Breast epithelium (tissue), 4 donors: ENCODE results near the gene SH2B3. TPM values are rescaled to one million over a fixed set of nuclear protein-coding genes. Genes with fewer than 3 reads are reported as not detected.

Source experiments
- DNase-seq, 2 donors: peaks; one replicate each; pipeline ENCODE4 v3.0.0-alpha.2; 2019; ENCODE audit warnings: low spot score in 2 of 2
- H3K27ac ChIP-seq, 2 donors: fragments of 200-600 bp; sonication (generic) in 1 of 2; one replicate each; pipeline ENCODE4 v1.5.1; 2016 to 2019; ENCODE audit warnings: mild to moderate bottlenecking in 1 of 2
- H3K27me3 ChIP-seq, 2 donors: fragments of 200-600 bp; sonication (generic) in 1 of 2; one replicate each; pipeline versions ENCODE4 v1.5.1 to v1.6.0; 2017 to 2019; ENCODE audit warnings: control low read depth in 1 of 2, mild to moderate bottlenecking in 1 of 2
- H3K36me3 ChIP-seq: fragments of 200-600 bp; one replicate; pipeline ENCODE4 v1.5.1; 2019
- H3K4me1 ChIP-seq, 2 donors: fragments of 200-600 bp; sonication (generic); one replicate each; pipeline ENCODE4 v1.5.1; 2016 to 2019; ENCODE audit warnings: control low read depth in 1 of 2
- H3K4me3 ChIP-seq, 3 donors: fragments of 200-600 bp; sonication (generic); 1 replicate in 2 of 3; 2 replicates in 1 of 3; pipeline ENCODE4 v1.5.1; 2016 to 2019; ENCODE audit warnings: mild to moderate bottlenecking in 3 of 3, moderate library complexity in 2 of 3
- H3K9me3 ChIP-seq, 2 donors: fragments of 200-600 bp; sonication (generic) in 1 of 2; one replicate each; pipeline ENCODE4 v1.5.1; 2016 to 2019; ENCODE audit warnings: control low read depth in 1 of 2
- CTCF ChIP-seq, 3 donors: fragments of 450-650 bp; IDR thresholded peaks; one replicate each; pipeline ENCODE4 v1.5.1; 2016 to 2017; ENCODE audit warnings: antibody characterized with exemption in 3 of 3, mild to moderate bottlenecking in 3 of 3, moderate library complexity in 3 of 3
- POLR2A ChIP-seq: fragments of 450-650 bp; IDR thresholded peaks from one replicate; pipeline ENCODE4 v1.6.1; 2016; ENCODE audit warnings: antibody characterized with exemption, mild to moderate bottlenecking, moderate library complexity
- POLR2AphosphoS5 ChIP-seq, 3 donors: sonication (generic); formaldehyde crosslinking; IDR thresholded peaks; one replicate each; pipeline ENCODE4 v1.6.1; 2017; ENCODE audit warnings: antibody characterized with exemption in 3 of 3
- intact Hi-C: fragments of 100-400 bp; cut with DNase I; formaldehyde crosslinking; loops from one replicate; pipeline ENCODE4 v1.15.1; 2023; ENCODE audit warnings: low total_unique reads
- total RNA-seq, 3 donors: library from RNA; depleted of rRNA; stranded (reverse); fragments of >200 nt; gene quantifications; one replicate each; pipeline ENCODE4 v1.1.0, GENCODE V29; 2016

SH2B3 gene
- total RNA-seq, 3 donors from 2014 or later = 13.9 to 27.4 (median 17.4) TPM

GRCh38 chr12:111366075-111366474 lies 39.6 kb upstream of the SH2B3 start:
- no peaks in the 10 kb centered on the region for H3K9me3 ChIP-seq
- no peaks in the 10 kb centered on the region for H3K4me1 ChIP-seq
- intact Hi-C loops = no loop called here
- TF ChIP-seq CTCF (IDR thresholded peaks at IDR 0.05) (no peak), POLR2AphosphoS5 (IDR thresholded peaks at IDR 0.05) (no peak), POLR2A (no peak)
- no peak for DNase-seq
- H3K27me3 ChIP-seq = no peaks in the 10 kb centered on the region
- H3K4me3 ChIP-seq = no peak overlapping the region
- no peaks in the 10 kb centered on the region for H3K36me3 ChIP-seq
- no peak overlapping the region for H3K27ac ChIP-seq

GRCh38 chr12:111366583-111366982 lies 39.1 kb upstream of the SH2B3 start:
- Histone ChIP-seq H3K27me3 (no peaks in the 10 kb centered on the region), H3K4me1 (no peaks in the 10 kb centered on the region), H3K4me3 (no peak overlapping the region), H3K36me3 (no peaks in the 10 kb centered on the region), H3K27ac (no peak overlapping the region), H3K9me3 (no peaks in the 10 kb centered on the region)
- no peak for TF ChIP-seq POLR2AphosphoS5 (IDR thresholded peaks at IDR 0.05)
- no peak for TF ChIP-seq POLR2A
- intact Hi-C loops = no loop called here
- no peak for DNase-seq

- no peak for TF ChIP-seq CTCF (IDR thresholded peaks at IDR 0.05)
- no peak for TF ChIP-seq POLR2AphosphoS5 (IDR thresholded peaks at IDR 0.05)
- no peak for TF ChIP-seq POLR2A
- intact Hi-C loops = no loop called here
- DNase-seq = no peak
- no peaks in the 10 kb centered on the region for H3K36me3 ChIP-seq
- H3K4me1 ChIP-seq = no peaks in the 10 kb centered on the region
- H3K9me3 ChIP-seq = no peaks in the 10 kb centered on the region
- peak overlapping the region in 1 of 2 donors; percentile 19 for H3K27ac ChIP-seq
- peak overlapping the region; percentile 74 to 89 (median 84) for H3K4me3 ChIP-seq
- no peaks in the 10 kb centered on the region for H3K27me3 ChIP-seq
Observed at GRCh38 chr12:111367661-111368221, 38.0 kb upstream of the SH2B3 start.

GRCh38 chr12:111368291-111368787 lies 37.4 kb upstream of the SH2B3 start:
- no peak for DNase-seq
- intact Hi-C loops = no loop called here
- no peaks in the 10 kb centered on the region for H3K36me3 ChIP-seq
- peak overlapping the region; percentile 74 to 89 (median 84) for H3K4me3 ChIP-seq
- H3K27me3 ChIP-seq = no peaks in the 10 kb centered on the region
- no peaks in the 10 kb centered on the region for H3K9me3 ChIP-seq
- TF ChIP-seq POLR2A (no peak), POLR2AphosphoS5 (IDR thresholded peaks at IDR 0.05) (no peak), CTCF (IDR thresholded peaks at IDR 0.05) (no peak)
- H3K27ac ChIP-seq = peak overlapping the region; percentile 50 to 69
- no peaks in the 10 kb centered on the region for H3K4me1 ChIP-seq

GRCh38 chr12:111368788-111369495 lies 36.8 kb upstream of the SH2B3 start, which contains the start of gene PHETA1:
Gene PHETA1, minus strand, starts transcription at chr12:111369095. Its CDS starts 5,668 bp downstream, at chr12:111363427.
- no peaks in the 10 kb centered on the region for H3K36me3 ChIP-seq
- no peaks in the 10 kb centered on the region for H3K4me1 ChIP-seq
- no peaks in the 10 kb centered on the region for H3K27me3 ChIP-seq
- intact Hi-C loops = no loop called here
- H3K9me3 ChIP-seq = no peaks in the 10 kb centered on the region
- H3K27ac ChIP-seq = peak within 1 kb of the TSS; percentile 50 to 69
- peak; percentile 86 to 94 for DNase-seq
- H3K4me3 ChIP-seq = peak within 1 kb of the TSS; percentile 74 to 89 (median 84)
- no peak for TF ChIP-seq POLR2AphosphoS5 (IDR thresholded peaks at IDR 0.05)
- TF ChIP-seq POLR2A = no peak
- no peak for TF ChIP-seq CTCF (IDR thresholded peaks at IDR 0.05)
